ENCODE results near the gene LYRM1. TPM values are rescaled to one million over a fixed set of nuclear protein-coding genes. Genes with fewer than 3 reads are reported as not detected.
"Not testable (repeated sequence)": the region's sequence is repeated elsewhere in the genome, so short reads cannot be mapped to it uniquely, and the experiment has no call there.

The LYRM1 gene
- total RNA-seq, 1 donor from 2014 or later = 23.3 TPM

GRCh38 chr16:20854963-20855362 is 45.6 kb upstream of the LYRM1 start:
- no peak for TF ChIP-seq CTCF (IDR thresholded peaks at IDR 0.05)
- no peak overlapping the region for H3K4me3 ChIP-seq
- no peak for ATAC-seq
- H3K4me1 ChIP-seq = peaks cover 69% of the 10 kb centered on the region
- no peak overlapping the region for H3K27ac ChIP-seq
- H3K36me3 ChIP-seq = peaks cover 5% of the 10 kb centered on the region
- H3K27me3 ChIP-seq (ENCODE audit: low read depth) = no peaks in the 10 kb centered on the region
- no peaks in the 10 kb centered on the region for H3K9me3 ChIP-seq
- no peak for DNase-seq
- intact Hi-C loops (cut with DNase I) = loop anchor here (10.0 kb wide), 1 partner anchor 230 kb away; no protein-coding TSS in a partner anchor

- Histone ChIP-seq H3K27ac (no peak overlapping the region), H3K36me3 (peaks cover 28% of the 10 kb centered on the region), H3K9me3 (no peaks in the 10 kb centered on the region), H3K4me1 (peaks cover 61% of the 10 kb centered on the region), H3K4me3 (no peak overlapping the region), H3K27me3 (ENCODE audit: low read depth) (no peaks in the 10 kb centered on the region)
- DNase-seq (no peak), ATAC-seq (no peak)
- no peak for TF ChIP-seq CTCF (IDR thresholded peaks at IDR 0.05)
- intact Hi-C loops (cut with DNase I) = loop anchor here (10.0 kb wide), 1 partner anchor 228 kb away; no protein-coding TSS in a partner anchor
These were observed 43.3 kb upstream of the LYRM1 start for GRCh38 chr16:20857281-20857680.

GRCh38 chr16:20859229-20859628 is 41.3 kb upstream of the LYRM1 start:
- TF ChIP-seq CTCF (IDR thresholded peaks at IDR 0.05) = no peak
- H3K4me1 ChIP-seq = peaks cover 43% of the 10 kb centered on the region
- H3K27me3 ChIP-seq (ENCODE audit: low read depth) = no peaks in the 10 kb centered on the region
- H3K36me3 ChIP-seq = peaks cover 32% of the 10 kb centered on the region
- DNase-seq (no peak), ATAC-seq (no peak)
- intact Hi-C loops (cut with DNase I) = loop anchor here (10.0 kb wide), 1 partner anchor 226 kb away; no protein-coding TSS in a partner anchor
- no peak overlapping the region for H3K27ac ChIP-seq
- H3K4me3 ChIP-seq = no peak overlapping the region
- H3K9me3 ChIP-seq = no peaks in the 10 kb centered on the region

GRCh38 chr16:20859699-20860098 is 40.9 kb upstream of the LYRM1 start:
- Histone ChIP-seq H3K4me1 (peaks cover 39% of the 10 kb centered on the region), H3K9me3 (no peaks in the 10 kb centered on the region), H3K27me3 (ENCODE audit: low read depth) (no peaks in the 10 kb centered on the region), H3K36me3 (peaks cover 32% of the 10 kb centered on the region), H3K4me3 (no peak overlapping the region), H3K27ac (no peak overlapping the region)
- DNase-seq (no peak), ATAC-seq (no peak)
- intact Hi-C loops (cut with DNase I) = loop anchor here (10.0 kb wide), 1 partner anchor 225 kb away; no protein-coding TSS in a partner anchor
- no peak for TF ChIP-seq CTCF (IDR thresholded peaks at IDR 0.05)

GRCh38 chr16:20860361-20860760 is 40.2 kb upstream of the LYRM1 start:
- ATAC-seq (no peak), DNase-seq (no peak)
- intact Hi-C loops (cut with DNase I) = no loop called here
- TF ChIP-seq CTCF (IDR thresholded peaks at IDR 0.05) = no peak
- Histone ChIP-seq H3K4me1 (peaks cover 41% of the 10 kb centered on the region), H3K4me3 (no peak overlapping the region), H3K9me3 (no peaks in the 10 kb centered on the region), H3K27me3 (ENCODE audit: low read depth) (no peaks in the 10 kb centered on the region), H3K27ac (no peak overlapping the region), H3K36me3 (peaks cover 32% of the 10 kb centered on the region)

GRCh38 chr16:20860995-20861394 is 39.6 kb upstream of the LYRM1 start:
- H3K27me3 ChIP-seq (ENCODE audit: low read depth); H3K9me3 ChIP-seq; intact Hi-C loops (cut with DNase I); H3K4me3 ChIP-seq; ATAC-seq; DNase-seq; H3K27ac ChIP-seq: not testable (repeated sequence)
- H3K4me1 ChIP-seq = peaks cover 47% of the 10 kb centered on the region
- H3K36me3 ChIP-seq = peaks cover 32% of the 10 kb centered on the region

Data from lower lobe of right lung (tissue), 2 donors.